Myometrial cell (primary cell): Measurements from ENCODE around the gene FAM111A. TPM values are rescaled to one million over a fixed set of nuclear protein-coding genes. Genes with fewer than 3 reads are reported as not detected.

Source experiments
- total RNA-seq: library from RNA; depleted of rRNA; stranded (reverse); fragments of >200 nt; gene quantifications from 2 replicates; pipeline ENCODE4 v1.2.3, GENCODE V29; 2015

Gene FAM111A, protein sequence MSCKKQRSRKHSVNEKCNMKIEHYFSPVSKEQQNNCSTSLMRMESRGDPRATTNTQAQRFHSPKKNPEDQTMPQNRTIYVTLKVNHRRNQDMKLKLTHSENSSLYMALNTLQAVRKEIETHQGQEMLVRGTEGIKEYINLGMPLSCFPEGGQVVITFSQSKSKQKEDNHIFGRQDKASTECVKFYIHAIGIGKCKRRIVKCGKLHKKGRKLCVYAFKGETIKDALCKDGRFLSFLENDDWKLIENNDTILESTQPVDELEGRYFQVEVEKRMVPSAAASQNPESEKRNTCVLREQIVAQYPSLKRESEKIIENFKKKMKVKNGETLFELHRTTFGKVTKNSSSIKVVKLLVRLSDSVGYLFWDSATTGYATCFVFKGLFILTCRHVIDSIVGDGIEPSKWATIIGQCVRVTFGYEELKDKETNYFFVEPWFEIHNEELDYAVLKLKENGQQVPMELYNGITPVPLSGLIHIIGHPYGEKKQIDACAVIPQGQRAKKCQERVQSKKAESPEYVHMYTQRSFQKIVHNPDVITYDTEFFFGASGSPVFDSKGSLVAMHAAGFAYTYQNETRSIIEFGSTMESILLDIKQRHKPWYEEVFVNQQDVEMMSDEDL
- total RNA-seq = 23.6 and 28.9 TPM in 2 replicates

DNA sequence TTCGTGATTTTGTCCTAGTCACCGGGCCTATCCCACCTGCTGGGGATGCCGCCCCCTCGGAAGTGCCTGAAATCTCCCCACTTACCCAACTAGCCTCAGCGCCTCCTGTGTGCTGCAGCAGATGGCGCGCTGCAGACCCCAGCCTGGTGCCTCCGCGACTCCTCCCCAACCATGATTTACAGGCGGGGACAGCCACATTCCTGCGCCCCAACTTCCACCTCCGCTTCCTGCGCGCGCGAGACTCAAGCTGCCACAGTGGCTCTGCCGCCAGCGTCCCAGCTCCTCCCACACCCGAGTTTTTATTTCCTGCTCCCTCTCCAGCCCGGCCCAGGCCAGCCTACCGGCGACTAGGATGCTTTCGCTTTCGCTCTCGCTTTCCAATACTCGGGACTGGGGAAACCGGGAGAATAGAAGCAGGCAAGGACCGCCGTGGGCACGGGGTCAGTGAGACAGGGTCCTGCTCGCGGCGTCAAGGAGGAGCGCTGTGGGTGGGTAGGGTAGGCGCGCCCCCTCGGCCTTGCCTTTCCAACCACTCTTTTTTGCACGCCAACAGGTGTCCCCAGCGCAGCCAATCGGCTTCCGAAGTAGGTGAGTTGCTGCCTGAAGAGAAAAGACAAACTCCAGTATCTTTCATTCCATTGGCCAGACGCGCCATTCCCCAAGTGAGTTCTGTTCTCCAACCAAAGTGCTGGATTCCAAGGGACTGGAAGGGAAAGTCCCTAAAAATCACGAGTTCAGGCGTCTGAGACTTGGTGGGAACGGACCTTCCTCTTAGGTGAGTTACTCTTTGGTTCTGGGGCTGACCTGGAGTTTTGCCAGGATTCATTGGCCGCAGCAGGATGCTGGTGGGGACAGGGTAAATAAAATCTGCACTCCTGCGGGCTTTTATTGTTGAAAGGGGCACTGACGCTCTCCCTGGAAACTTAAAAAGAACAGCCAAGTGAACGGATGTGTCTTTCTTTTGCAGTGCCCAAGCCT is at the start of gene FAM111A:
FAM111A (plus strand) TSS at position 327 of the 978 bp plus-strand sequence. CDS start 6,017 bp downstream, outside the sequence.

GRCh38 chr11:59106363-59107336 is 36.0 kb upstream of the FAM111A start, which contains the start of gene FAM111B:
Gene FAM111B, plus strand, starts transcription at chr11:59107237. Its CDS starts 2,389 bp downstream, at chr11:59109626.

GRCh38 chr11:59171508-59172322 is 29.1 kb downstream of the FAM111A start, which contains the start of gene DTX4:
Gene DTX4, plus strand, starts transcription at chr11:59172132. Its CDS starts 464 bp downstream, at chr11:59172596.

Other genes with a start within 250 kb of the FAM111A start
- gene GLYATL1, start 203.4 kb upstream of the FAM111A start, total RNA-seq = 1.2 TPM in 1 of 2 replicates, not detected in the other
- gene GLYATL1B, start 56.5 kb upstream of the FAM111A start, total RNA-seq = not detected in 2 replicates
- 3.2 and 5.7 TPM in 2 replicates for gene FAM111B, start 35.6 kb upstream of the FAM111A start, total RNA-seq
- 0.58 and 0.71 TPM in 2 replicates for gene DTX4, start 29.3 kb downstream of the FAM111A start, total RNA-seq
- not detected in 2 replicates for gene MPEG1, start 70.1 kb downstream of the FAM111A start, total RNA-seq
- gene OR5AN1, start 216.0 kb downstream of the FAM111A start, total RNA-seq = not detected in 2 replicates